Coronary artery (tissue), 2 donors: Measurements from ENCODE around the gene REXO1.

Source experiments
- DNase-seq: peaks from one replicate; pipeline ENCODE4 v3.0.0-alpha.2; 2017; ENCODE audit warnings: low spot score
- H3K27ac ChIP-seq, 2 donors: fragments of 200-600 bp; sonication (generic); one replicate each; pipeline ENCODE4 v1.5.1; 2016 to 2019
- H3K4me3 ChIP-seq: fragments of 200-600 bp; sonication (generic); 2 replicates; pipeline ENCODE4 v1.5.1; 2016; ENCODE audit warnings: mild to moderate bottlenecking, moderate library complexity
- TF ChIP-seq, protein P1 (sequence below): fragments of 200-600 bp; sonication (generic); IDR thresholded peaks from one replicate; pipeline ENCODE4 v1.5.1; 2019; ENCODE audit warnings: antibody characterized with exemption

REXO1 gene

DNA sequence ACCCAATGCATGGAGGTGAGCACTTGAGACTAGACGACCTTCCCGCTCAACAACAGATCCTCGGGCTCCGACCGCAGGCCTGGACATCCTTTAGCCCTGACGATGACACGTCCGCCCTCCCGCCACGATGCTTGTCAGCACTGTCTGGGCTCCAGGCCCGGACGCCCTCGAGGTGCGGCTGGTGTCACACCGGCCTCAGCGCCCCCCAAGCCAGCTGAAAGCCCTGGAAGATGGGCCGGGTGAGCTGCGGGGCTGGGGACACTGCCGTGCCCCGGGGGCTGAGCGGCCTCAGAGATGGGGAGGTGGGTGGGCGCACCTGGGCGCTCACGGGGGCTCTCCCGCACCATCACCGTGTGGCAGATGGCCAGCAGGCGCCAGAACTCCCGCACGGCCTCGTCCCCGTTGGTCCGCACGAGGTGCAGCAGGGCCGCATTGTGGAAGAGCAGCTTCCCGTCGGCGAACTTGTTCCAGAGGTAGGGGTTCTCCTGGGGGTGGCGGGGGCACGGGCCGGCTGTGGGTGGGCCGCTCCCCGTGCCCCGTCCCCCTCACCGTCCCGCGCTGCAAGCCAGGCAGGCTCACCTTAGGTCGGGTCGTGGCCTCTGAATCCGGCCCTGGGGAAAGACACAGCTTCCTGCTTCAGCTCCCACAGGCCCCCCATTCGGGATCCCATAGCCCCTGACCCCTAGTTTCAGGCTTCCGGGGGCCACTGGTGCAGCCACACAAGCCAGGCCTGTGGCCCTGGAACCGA, 51.7 kb downstream of the REXO1 start:
- TF ChIP-seq, protein P1, sequence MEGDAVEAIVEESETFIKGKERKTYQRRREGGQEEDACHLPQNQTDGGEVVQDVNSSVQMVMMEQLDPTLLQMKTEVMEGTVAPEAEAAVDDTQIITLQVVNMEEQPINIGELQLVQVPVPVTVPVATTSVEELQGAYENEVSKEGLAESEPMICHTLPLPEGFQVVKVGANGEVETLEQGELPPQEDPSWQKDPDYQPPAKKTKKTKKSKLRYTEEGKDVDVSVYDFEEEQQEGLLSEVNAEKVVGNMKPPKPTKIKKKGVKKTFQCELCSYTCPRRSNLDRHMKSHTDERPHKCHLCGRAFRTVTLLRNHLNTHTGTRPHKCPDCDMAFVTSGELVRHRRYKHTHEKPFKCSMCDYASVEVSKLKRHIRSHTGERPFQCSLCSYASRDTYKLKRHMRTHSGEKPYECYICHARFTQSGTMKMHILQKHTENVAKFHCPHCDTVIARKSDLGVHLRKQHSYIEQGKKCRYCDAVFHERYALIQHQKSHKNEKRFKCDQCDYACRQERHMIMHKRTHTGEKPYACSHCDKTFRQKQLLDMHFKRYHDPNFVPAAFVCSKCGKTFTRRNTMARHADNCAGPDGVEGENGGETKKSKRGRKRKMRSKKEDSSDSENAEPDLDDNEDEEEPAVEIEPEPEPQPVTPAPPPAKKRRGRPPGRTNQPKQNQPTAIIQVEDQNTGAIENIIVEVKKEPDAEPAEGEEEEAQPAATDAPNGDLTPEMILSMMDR = no peak
- Histone ChIP-seq H3K27ac (no peak overlapping the region), H3K4me3 (no peak overlapping the region)
- DNase-seq = no peak

DNA sequence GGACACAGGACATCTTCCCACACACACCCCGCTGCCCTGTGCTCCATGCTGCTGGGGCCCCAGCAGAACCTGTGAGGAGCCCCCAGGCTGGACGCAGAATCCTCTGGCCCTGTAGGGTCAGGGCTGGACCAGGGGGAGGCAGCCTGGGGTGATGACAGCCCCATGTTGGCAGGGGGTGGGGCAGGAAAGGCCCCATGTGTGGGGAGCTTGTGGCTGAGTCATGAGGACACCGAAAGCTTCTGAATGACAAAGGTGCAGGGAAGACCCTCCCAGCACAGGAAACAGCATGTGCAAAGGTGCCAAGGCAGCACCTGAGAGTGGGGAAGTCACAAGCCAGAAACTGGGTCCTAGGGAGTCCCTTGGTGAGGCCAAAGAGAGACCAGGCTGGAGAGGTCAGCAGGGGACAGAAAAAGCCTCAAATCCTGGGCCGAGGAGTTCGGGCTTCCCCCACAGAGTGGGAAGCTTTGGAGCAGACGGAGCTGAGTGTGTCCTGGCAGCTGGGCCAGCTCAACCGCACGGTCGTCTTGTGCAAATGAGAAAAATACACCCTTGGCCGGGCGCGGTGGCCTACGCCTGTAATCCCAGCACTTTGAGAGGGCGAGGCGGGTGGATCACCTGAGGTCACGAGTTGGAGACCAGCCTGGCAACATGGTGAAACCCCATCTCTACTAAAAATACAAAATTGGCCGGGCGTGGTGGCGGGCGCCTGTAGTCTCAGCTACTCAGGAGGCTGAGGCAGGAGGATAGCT, 53.7 kb downstream of the REXO1 start:
- TF ChIP-seq, protein P1 = no peak
- H3K27ac ChIP-seq = no peak overlapping the region
- H3K4me3 ChIP-seq = no peak overlapping the region
- DNase-seq = no peak

DNA sequence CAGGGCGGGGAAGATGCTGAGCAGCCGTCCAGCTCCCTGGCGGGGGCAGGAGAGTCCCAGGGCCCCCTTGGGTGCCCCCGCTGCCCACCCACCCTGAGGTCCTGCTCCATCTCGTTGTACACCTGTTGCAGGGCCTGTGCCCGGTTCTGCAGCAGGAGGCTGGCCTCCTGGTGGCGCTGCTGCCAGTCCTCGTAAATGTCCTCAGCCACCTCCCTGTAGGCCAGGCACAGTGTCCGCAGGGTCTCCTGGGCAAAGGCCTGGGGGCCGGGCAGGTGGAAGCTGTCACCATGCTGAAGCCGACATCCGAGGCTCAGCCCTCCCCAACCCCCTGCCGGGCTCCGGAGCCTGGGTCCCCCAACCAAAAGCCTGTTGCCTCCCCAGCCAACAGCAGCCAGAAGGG, 56.4 kb downstream of the REXO1 start:
- no peak overlapping the region for H3K4me3 ChIP-seq
- H3K27ac ChIP-seq = no peak overlapping the region
- DNase-seq = no peak
- TF ChIP-seq, protein P1 = no peak

DNA sequence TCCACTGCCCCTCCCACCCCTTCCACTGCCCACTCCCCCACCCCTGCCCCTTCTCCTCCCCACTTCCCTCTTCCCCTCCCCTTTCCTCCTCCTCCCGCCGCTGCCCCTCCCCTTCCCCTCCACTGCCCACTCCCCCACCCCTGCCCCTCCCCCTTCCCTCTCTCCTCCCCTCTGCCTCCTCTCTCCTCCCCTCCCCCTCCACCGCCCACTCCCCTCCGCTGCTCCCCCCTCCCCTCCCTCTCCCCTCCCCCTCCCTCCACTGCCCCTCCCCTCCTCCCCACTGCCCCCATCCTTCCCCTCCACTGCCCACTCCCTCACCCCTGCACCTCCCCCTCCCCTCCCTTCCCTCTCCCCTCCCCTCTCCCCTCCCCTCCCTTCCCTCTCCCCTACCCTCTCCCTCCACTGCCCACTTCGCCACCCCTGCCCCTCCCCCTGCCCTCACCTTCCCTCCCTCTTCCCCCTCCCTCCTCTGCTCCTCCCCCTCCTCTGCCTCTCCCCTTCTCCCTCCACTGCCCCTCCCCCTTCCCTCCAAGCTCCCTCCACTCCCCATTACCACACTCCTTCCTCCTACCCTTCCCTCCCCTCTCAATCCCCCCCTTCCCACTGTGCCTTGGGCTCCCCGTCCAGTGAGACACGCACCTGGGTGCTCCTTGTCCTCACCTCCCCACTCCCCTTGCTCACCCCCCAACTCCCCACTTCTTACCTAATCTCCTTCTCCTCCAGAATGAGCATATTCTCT, 58.1 kb downstream of the REXO1 start:
- DNase-seq = no peak
- Histone ChIP-seq H3K4me3 (peak overlapping the region; percentile 34), H3K27ac (no peak overlapping the region)
- TF ChIP-seq, protein P1 = no peak

DNA sequence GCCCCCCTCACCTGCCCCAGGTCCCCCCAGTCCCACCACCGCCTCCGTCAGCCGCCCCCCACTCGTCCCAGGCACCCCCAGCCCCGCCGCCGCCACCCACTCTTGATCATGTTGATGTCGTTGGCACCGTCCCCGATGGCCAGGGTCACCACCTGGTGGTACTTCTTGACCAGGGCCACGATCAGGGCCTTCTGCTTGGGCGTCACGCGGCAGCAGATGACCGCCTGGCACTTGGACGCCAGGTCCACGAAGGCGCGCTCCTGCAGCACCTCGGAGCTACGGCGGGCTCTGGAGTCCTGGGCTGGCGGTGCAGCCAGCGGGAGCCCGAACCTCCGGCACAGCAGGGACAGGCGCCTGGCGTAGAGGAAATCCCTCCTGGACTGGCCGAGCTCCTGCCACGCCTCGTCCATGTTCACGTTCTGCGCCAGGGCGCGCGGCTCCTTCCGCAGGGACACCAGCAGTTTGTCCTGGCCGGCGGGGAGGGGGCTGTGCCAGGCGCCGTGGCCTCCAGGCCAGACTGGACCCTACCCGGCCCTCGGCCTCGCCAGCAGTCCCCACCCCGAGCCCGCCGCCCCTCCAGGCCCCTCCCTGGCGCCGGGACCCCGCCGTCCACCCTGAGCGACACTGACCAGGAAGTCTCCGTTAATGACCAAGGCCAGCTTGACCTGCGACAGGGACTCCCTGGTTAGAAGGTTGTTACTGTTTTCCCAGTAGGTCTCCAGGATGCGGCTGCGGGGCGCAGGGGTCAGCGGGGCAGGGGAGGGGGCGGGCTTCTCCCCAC, 58.8 kb downstream of the REXO1 start:
- Histone ChIP-seq H3K4me3 (peak overlapping the region; percentile 34), H3K27ac (no peak overlapping the region)
- no peak for DNase-seq
- TF ChIP-seq, protein P1 = no peak

DNA sequence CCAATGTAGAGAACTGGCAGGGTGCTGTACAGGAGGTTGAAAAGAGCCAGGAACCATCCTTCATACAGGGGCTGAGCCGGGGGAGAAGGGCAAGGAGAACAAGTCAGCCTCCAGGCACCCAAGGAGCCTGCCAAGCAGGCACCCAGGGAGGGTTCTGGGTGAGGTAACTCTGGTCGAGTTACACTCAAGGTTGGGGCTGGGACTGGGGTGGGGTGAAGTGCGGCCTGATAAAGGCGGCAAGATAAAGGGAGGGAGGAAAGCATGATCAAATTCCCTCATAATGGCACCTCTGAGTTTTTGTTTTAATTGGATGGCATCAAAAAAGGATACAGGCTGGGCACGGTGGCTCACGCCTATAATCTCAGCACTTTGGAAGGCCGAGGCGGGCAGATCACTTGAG, 61.2 kb downstream of the REXO1 start:
- Histone ChIP-seq H3K27ac (no peak overlapping the region), H3K4me3 (no peak overlapping the region)
- TF ChIP-seq, protein P1 = no peak
- no peak for DNase-seq
